Coronary artery (tissue), 2 donors: Measurements from ENCODE around the gene CDHR2.

Source experiments
- DNase-seq: peaks from one replicate; pipeline ENCODE4 v3.0.0-alpha.2; 2017; ENCODE audit warnings: low spot score
- H3K27ac ChIP-seq, 2 donors: fragments of 200-600 bp; sonication (generic); one replicate each; pipeline ENCODE4 v1.5.1; 2016 to 2019
- H3K4me3 ChIP-seq: fragments of 200-600 bp; sonication (generic); 2 replicates; pipeline ENCODE4 v1.5.1; 2016; ENCODE audit warnings: mild to moderate bottlenecking, moderate library complexity
- TF ChIP-seq, protein P1 (sequence below): fragments of 200-600 bp; sonication (generic); IDR thresholded peaks from one replicate; pipeline ENCODE4 v1.5.1; 2019; ENCODE audit warnings: antibody characterized with exemption

Gene CDHR2

DNA sequence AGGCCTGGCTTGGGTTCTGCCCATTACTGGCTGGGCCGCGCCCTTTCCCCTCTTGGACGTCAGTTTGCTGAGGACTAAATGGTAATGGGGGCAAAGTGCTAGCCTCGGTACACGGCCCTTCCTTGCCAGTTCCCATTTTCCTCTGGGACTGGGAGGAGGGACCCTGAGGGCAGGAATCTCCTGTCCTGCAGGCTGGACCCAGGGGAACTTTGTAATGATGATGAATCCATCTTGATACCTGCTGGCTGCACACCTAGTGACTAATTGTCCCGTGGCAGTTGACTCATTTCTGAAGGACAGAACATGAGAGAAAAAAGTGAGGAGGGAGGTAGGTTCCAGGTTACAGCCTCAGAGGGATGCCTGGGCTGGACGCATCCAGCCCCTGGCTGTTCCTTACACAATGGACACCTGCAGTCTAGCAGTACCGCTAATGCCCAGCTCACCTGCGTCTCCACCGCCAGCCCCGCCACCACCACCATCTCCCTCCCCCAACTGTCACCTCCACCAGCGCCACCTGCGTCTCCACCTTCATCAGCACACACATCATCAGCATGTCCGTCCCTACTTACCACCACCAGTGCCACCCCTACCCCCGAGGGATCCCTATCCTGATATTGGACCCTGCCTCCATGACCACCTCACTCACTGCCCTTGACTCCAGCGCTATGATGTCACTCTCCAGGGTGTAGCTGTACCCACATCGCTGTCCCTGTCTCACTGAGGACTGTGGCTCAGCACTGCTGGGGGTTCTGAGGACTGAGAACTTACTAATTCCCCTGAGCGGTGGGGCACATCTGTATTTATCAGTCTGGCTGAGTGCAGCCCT, 4.3 kb downstream of the CDHR2 start:
- no peak overlapping the region for H3K4me3 ChIP-seq
- TF ChIP-seq, protein P1, sequence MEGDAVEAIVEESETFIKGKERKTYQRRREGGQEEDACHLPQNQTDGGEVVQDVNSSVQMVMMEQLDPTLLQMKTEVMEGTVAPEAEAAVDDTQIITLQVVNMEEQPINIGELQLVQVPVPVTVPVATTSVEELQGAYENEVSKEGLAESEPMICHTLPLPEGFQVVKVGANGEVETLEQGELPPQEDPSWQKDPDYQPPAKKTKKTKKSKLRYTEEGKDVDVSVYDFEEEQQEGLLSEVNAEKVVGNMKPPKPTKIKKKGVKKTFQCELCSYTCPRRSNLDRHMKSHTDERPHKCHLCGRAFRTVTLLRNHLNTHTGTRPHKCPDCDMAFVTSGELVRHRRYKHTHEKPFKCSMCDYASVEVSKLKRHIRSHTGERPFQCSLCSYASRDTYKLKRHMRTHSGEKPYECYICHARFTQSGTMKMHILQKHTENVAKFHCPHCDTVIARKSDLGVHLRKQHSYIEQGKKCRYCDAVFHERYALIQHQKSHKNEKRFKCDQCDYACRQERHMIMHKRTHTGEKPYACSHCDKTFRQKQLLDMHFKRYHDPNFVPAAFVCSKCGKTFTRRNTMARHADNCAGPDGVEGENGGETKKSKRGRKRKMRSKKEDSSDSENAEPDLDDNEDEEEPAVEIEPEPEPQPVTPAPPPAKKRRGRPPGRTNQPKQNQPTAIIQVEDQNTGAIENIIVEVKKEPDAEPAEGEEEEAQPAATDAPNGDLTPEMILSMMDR: no peak
- H3K27ac ChIP-seq: no peak overlapping the region
- no peak for DNase-seq

DNA sequence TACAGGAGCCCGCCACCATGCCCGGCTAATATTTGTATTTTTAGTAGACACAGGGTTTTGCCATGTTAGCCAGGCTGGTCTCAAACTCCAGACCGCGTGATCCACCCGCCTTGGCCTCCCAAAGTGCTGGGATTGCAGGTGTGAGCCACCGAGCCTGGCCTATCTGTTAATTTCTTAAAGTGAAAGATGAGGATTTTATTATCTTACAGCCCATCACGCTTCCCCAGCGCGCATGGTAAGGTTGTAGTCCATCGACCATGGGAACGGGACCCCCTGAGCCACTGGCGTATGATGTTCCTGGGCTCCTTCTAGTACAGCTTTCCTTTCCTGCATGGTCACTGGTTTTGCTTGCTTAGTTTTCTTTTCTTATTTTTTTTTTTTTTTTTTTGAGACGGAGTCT, 8.7 kb downstream of the CDHR2 start:
- no peak for DNase-seq
- Histone ChIP-seq H3K4me3 (no peak overlapping the region), H3K27ac (no peak overlapping the region)
- TF ChIP-seq, protein P1: no peak

DNA sequence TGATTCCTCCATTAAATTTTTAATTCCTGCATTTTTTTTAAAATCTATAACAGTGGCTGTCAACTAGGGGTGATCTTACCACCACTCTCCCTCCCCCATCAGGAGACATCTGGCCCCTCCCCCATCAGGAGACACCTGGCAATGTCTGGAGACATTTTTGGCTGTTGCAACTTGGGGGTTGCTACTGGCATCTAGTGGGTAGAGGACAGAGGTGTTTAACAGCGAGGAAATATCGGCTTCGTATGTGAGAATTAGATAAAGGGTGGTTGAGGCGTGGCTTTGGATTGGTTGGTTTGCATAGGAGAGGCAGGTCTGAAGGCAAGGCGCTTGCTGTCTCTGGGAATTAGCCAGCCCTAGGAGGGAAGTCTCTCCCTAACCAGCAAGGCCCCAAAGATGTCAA, 10.5 kb downstream of the CDHR2 start:
- H3K27ac ChIP-seq: no peak overlapping the region
- TF ChIP-seq, protein P1: no peak
- H3K4me3 ChIP-seq: no peak overlapping the region
- DNase-seq: no peak

DNA sequence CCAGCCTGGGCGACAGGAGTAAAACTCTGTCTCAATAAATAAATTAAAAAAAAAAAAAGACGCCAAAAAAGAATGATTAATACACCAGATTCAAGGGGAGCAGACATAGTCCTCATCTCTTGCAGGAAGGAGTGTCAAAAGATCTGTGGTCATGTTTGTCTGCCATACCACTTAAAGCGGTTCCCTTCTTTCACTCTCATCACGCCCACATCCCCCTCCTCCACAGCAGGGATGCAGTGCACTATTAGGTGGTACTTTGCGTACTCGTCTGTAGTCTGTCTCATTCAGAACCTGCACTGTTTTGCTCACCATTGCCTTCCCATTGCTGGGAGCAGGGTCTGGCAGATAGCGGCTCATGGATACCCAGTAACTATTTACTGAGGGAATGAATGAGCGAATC, 11.2 kb downstream of the CDHR2 start:
- no peak overlapping the region for H3K4me3 ChIP-seq
- DNase-seq: no peak
- TF ChIP-seq, protein P1: no peak
- no peak overlapping the region for H3K27ac ChIP-seq

DNA sequence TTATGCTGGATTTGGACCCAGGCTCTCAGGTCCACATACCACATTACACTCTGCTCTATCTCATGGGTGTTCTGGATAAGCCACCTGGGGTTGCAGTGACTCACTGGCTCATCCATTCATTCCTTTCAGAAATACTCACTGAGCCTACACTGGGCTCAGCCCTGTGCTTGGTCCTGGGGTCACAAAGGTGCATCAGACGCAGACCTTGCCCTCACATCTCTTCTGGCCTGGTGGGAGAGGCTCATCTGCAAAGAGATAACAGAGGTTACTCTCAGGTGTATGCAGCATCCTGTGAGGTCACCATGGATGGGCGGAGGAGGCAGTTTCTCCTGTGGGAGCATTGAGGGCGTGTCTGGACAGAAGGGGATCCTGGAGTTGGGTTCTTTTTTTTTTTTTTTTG, 12.1 kb downstream of the CDHR2 start:
- no peak for DNase-seq
- Histone ChIP-seq H3K4me3 (no peak overlapping the region), H3K27ac (no peak overlapping the region)
- TF ChIP-seq, protein P1: no peak

DNA sequence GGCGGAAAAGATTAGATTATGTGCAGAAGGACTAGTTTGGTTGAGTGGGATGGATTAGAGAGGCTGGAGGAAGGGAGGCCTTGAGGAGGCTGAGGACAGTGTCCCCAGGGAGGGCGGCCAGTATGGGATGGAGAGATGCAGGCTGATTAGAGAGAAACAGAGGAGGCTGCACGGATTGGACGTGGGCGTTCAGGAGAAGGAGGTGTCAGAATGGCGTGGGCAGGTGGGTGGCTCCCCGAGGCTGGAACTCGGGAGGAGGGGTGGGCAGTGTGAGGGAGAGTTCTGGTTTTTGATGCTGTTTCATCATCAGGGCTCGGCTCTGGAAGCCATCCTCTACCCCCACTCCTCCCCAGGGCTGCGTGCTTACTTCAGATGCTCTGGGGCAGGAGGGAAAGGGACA, 13.0 kb downstream of the CDHR2 start:
- no peak overlapping the region for H3K4me3 ChIP-seq
- no peak for DNase-seq
- TF ChIP-seq, protein P1: no peak
- H3K27ac ChIP-seq: no peak overlapping the region

DNA sequence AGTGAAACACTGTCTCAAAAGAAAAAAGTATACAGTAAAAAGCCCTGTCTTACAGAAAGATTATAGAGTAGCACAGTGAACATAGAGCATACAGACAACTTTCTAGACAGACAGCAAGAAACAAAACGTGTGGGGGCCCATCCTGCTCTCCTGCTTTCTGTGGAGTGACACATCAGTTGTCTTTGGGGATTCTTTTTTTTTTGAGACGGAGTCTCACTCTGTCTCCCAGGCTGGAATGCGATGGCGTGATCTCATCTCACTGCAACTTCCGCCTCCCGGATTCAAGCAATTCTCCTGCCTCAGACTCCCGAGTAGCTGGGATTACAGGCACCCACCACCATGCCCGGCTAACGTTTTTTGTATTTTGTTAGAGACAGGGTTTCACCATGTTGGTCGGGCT, 14.9 kb downstream of the CDHR2 start:
- TF ChIP-seq, protein P1: no peak
- no peak overlapping the region for H3K4me3 ChIP-seq
- no peak for DNase-seq
- H3K27ac ChIP-seq: no peak overlapping the region
